GM18870 (cell line): ENCODE measurements around the gene RBM45.
"Not testable (repeated sequence)": the region's sequence is repeated elsewhere in the genome, so short reads cannot be mapped to it uniquely, and the experiment has no call there.

Experiments used
- ATAC-seq: cut with Tn5 transposase; IDR thresholded peaks from one replicate; pipeline ENCODE4 v1.9.1; 2021; ENCODE audit warnings: moderate library complexity; ENCODE audit not compliant: unreplicated experiment

RBM45 gene

DNA sequence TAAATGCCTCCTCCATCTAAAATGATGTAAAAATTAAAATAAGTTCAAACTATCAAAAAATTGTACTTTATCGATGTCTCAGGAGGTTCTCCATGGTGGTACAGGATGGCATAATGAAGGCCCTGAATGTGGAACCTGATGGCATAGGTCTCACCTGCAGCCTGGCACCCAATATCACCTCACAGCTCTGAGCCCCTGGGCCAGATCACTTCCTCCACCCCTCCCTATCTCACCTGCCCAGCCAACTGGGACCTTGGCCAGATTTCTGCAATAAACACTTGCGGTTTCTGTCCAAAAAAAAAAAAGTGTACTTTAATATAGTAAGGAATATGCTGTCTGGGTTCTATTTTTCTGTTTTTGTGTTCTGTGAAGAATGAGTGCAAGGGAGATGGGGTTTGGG lies 6.7 kb upstream of the RBM45 start:
- ATAC-seq, result no peak

DNA sequence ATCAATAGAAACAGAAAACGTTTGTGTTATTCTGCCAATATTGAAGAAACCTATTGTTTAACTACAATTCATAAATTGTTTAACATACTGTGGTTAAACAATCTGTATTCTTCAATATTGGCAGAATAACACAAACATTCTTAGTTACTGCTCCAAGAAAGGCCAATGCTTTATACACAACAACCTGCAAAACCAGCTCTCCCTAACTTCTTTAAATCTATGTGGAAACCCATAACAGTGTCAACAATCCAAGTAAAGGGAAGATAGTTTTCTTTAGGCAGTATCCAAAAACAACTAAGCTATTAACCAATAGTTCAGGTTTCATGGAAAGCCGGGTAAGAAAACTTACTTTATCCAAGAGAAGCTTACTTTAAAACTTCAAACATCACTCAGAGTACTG lies 6.2 kb upstream of the RBM45 start:
- ATAC-seq, result no peak

DNA sequence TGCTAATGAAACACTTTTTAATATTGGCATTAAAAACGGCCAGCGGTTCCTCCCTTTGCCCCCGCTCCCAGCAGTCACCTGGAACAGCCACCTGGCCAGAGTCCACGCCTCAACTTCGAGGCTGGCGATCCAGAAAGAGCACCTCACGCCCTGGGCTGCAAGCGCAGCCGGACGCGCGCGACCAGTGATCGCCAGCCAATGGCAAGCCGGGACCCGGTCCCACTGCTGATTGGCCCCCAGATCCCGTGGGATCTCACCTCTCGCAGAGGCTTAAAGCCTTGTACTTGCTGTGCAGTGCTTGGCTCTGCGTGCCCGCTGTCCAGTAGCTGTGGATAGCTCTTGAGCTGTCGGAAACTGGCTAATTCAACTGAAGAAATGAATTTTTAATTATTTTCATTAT lies 4.1 kb upstream of the RBM45 start:
- ATAC-seq, result no peak

DNA sequence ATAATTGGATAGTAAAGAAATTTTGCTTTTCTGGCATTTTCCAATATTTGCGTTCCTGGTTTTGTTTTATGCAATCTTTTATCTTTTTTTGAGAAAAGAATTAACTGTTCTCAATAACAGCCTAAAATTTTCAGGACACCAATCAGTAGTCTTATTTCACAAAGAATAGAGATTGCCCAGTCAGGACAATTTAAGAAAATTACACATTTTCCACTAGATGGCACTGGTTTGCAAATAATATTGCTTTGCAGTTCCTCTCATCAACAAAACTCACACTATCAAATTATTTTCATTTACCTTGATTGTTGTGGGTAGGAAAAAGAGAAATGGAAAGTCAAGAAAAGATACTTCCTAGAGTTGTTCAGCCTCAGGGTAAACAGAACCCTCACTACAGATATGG lies 2.4 kb upstream of the RBM45 start:
- ATAC-seq, result no peak

DNA sequence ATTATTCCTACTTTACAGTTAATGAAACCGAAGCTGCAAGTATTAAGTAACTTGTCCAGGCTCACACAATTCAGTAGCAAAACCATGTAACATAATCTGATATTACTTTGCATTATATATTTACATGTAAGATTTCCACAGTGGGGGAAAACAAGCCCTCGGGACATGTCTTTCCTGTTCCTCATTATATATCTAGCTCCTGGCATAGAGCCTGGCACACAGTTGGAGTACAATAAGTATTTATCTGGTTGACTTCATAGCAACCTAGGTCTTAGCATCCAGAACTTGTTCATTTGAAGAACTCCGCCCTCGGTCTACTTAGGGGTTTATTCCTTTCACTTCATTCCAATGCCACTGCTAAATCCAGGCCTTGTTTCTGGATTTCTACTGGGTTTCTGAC lies 1.6 kb upstream of the RBM45 start:
- ATAC-seq, result no peak

DNA sequence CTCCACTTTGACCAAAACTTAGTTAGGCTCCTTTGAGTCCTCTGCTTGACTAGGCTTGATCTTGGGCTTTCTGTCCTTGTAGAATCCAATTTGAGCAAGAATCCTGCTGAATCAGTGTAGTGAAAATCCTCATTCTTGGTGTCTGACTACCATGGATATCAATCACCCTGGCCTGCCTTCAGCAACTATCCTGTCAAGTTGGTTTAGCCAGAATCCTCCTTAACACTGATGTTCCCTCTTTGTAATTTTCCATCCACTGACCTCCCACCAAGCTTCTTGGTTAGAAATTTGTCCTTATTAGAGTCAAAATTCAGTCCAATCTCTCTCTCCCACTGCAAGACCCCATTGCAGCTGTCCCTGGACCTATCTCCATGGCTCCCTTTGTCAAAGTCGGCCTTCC lies 494 bp upstream of the RBM45 start:
- peak; percentile 1 for ATAC-seq

DNA sequence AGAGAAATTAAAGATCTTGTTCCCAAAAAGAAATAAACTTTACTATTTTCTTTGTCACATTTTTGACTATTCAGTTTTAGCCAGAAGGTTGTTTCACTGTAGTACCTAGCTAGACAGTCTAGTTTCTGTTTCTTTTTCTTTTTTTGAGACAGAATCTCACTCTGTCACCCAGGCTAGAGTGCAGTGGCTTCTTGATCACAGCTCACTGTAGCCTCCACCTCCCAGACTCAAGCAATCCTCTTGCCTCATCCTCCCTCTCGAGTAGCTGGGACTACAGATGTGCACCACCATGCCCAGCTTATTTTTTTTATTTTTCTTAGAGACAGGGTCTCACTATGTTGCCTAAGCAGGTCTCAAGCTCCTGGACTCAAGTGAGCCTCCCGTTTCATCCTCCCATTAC lies 2.2 kb downstream of the RBM45 start:
- peak; percentile 54 for ATAC-seq

DNA sequence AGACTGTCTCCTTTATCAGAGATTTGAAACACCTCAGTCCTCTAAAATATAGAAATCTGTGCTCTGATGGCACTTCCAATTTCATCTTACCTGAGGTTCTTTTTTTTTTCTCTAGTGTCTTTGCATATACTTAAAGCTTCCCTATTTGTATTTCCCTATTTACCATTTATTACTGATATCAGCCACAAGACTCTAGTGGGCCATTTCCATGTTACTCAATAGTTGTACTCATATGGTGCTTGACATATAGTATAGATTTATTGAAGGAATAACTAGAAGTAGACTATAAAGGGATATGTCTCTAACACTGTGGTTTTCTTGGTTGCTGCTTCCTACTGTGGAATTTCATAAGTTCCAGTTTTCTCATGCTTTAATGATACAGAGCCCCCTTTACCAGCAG lies 3.0 kb downstream of the RBM45 start:
- no peak for ATAC-seq

DNA sequence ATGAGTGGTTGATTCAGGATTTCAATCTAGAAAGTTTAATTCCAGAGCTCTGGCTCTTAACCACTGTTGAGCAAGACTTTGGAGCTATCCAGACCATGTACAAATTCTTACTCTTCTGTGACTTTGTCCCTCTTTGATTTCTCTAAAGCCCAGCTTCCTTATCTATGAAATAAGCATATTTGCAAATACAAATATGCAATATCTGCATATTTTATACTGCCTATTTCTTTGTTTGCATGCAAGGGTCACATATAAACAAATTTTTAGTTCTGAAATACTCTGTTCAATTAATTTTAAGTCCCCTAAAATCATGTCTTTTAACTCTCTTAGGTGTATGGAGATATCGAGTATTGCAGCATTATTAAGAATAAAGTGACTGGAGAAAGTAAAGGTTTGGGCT lies 5.5 kb downstream of the RBM45 start:
- no peak for ATAC-seq

DNA sequence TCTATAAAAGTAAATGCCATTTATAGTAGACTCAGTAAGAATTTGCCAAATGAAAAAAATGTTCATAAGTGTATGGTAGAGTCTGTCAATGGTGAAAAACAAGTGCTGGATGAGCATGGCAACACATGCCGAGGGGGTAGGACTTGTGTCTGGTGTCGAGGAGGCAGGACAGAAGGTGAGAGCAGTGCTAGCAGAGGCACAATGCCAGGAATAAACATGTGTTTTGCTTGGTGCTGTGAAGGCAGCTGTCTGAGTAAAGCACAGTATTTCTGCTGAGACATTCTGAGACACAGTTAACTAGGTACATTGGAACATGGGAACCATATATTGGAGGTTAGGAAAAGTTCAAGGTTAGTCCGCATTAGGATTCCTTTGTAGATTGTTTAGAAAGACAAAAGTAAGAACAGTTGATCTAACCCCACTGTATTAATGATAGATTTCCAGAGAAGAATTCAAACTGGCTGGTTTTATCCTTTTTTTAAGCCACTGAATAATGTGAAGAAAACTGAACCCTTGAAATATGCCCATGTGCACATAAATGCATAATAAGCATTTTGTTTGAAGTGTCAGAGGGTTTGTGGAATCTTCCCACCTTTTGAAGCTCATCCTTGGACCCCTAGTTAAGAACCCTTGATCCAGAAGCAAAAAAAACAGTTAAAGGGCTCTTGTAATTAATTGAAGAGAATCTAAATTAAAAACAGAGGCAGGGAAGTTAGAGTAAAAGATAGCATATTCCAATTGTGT lies 7.1 kb downstream of the RBM45 start:
- ATAC-seq, result no peak

DNA sequence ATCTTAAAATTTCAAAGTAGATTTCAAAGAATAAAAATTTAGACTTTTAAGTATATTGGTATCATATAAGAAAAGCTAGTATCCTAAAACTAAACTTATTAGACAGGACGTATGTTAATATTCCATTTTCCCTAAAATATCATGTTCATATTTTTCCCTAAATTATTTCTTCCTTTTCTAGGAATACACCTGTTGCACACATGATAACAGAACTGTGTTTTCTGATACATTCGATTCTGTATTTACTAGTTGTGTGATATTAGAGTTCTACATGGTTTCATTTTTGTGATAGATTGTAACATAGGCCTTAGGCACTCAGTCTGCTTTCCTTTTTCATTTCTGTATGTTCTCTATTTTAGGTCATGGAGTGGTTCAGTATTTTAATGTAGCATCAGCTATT lies 10.9 kb downstream of the RBM45 start:
- no peak for ATAC-seq

DNA sequence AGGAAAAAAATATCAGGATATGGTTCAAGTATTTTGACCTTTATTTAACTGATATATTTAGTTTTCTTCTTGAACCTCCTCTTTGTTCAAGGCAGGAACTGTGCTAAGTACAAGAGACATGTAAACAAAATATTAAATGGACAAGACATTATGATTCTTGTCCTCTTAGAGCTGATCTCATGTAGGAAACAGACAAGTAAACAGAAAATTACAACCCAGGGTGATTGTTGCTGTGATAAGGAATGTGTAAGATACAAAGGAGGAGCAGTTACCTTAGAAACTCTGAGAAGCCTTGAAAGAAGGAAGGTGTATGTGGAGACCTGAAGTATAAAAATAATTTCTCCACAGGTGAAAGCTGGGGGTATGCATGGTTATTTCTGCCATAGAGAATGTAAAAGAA lies 12.9 kb downstream of the RBM45 start:
- no peak for ATAC-seq

DNA sequence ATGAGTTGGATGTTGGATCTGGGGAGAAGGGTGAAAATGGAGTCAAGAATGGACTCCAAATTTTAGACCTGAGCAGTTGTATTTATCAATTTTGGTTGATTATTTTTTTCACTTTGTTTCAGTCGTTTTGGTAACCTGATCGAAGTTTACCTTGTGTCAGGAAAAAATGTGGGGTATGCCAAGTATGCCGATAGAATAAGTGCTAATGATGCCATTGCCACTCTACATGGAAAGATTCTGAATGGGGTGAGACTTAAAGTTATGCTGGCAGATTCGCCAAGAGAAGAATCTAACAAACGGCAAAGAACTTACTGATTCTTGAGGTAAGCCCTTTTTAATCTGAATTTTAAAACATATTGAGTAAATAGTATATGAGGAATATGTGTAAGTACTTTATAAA lies 13.6 kb downstream of the RBM45 start:
- no peak for ATAC-seq

DNA sequence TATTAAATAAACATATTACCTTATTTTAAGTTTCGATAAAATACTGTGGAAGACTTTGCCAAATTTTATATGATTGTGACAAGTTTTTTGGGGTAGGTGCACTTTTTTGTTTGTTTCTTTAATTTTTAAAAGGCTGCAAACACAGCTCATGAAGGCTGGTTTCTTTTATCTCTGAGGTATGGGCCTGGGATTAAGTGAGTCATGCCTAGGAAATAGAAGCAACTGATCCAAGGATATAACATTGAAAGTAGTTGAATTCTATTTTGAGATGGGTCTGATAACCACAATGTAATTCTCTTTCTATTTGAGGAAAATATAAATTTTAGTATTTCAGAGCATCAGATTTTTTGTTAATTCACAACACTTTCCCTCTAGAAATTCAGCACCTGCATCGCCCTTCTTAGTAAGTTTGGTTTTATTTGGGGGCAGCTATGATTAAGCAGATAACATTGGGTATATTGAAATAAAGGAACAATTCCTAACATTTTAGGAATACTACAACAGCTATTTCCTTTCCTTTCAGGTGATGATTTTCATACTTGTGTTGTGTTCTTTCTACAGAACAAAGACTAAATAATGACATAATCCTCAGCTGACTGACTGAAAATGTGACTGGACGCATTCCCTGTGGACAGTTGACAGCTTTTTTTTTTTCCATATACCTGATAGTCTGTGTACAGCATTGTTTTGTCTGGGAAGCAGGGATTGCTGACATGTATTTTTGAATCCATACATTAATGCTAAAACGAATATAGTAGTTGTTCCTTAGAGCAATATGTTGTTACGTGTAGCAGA lies 16.8 kb downstream of the RBM45 start:
- ATAC-seq, result no peak

DNA sequence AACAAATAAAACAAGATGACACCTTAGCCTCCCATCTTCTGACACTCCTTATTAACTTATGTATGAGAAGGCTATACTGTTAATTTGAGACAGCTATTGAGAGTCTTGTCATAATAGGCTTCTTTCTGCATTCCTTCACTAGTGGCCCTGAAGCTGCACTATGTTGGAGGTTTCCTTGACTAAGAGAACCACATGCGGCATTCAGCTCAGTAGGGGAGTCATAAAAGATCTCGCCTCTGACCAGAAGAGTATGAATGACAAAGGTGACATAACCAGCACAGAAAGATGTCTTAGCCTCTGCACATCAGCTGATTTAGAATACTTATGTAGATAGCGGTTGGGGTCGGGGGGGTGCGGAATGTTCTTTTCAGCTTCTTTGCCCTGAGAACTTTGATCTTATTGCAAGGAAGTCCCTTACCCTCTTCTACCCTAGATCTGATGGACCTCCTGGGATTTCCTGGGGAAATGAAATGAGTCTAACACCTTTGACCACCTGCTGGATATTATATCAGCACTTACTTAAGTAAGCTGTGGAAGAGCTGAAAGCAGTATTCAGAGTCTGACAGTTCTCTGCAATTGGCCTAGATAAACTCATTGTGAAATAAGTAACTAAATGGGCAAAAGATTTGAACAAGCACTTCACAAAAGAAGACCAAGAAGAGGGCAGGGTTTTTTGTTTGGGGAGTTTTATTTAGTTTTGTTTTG lies 24.2 kb downstream of the RBM45 start:
- ATAC-seq, result no peak

DNA sequence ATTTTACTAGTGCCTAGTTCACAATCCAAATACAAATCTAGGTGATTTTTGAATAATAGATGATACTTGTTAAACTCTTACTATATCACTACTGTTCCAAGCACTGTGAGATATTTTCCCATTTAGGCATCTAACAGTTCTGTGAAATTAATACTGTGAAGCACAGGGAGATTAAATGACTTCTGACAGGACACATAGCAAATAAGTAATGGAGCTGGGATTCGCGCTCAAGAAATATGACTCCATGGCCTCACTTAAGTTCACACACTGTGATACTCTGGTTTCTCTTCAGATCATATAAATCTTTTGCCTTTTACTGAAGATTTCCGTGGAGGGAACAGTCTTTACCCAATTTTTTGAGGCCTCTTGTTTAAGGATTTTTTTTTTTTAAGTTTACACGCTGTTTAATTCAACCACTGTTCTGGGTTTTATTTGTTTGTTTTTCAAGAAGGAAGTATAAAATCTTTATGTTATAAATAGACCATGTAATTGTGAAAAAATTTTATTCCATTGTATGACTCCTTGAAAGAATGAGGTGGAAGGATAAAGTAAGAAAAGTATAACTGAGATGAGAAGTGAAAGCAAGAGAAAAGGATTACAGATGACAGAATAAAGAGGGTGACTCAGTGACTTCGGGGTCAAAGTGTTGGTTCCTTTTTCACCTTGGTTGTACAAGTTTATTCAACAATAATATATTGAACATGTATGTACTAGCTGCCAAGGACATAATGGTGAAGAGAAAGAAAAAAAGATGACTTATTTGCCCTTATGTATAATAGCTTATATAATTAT lies 30.2 kb downstream of the RBM45 start:
- no peak for ATAC-seq

DNA sequence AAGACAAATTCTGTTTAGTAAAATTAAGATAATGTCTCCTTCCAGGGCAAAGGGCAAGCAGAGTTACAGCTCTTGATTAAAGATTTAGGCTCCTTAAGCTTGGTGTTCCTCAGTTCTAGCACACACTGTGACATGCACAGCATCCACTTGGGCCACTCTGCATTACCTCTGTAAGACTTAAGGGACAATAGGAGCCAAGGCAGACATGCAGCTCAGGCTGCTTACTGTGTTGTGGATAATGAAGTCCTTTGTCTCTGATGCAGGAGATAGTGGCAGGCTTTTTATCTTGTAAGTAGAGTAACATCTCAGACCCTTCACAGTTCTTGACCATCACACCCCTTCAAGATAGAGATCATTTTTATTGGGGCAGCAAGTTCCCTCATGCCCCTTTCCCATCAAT lies 31.2 kb downstream of the RBM45 start:
- no peak for ATAC-seq

DNA sequence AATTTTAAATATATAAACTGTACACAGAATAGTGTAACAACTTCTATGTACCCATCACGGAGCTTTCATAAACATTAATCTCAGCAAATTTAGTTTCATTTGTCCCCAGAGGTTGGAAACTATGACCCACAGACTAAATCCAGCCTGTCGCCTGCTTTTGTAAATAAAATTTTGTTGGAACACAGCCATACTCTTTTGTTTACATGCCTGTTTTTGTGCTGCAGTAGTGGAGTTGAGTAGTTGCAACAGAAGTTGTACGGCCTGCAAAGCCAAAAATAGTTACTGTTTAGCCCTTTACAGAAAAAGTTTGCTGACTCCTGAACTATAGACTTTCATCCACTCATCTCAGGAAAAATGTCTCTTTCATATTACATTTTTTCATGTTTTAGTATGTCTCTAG lies 39.8 kb downstream of the RBM45 start:
- ATAC-seq, result no peak

DNA sequence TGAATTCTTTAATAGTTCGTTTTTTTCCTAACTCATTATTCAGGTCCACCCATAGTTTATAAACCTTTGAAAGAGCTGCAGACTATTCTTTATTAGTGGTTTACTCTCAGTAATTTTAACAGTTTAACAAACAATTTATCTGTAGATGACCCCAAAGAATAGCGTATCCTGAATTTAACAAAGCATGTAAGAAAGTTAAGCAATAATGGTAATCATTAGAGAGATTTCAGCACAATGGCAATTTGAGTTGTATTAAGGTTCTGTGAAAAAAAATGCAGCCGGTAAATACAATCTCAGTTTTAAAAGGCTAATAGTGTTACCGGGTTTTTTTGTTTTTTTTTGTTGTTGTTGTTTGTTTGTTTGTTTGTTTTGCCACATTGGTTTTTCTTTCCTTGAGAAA lies 40.3 kb downstream of the RBM45 start:
- no peak for ATAC-seq

DNA sequence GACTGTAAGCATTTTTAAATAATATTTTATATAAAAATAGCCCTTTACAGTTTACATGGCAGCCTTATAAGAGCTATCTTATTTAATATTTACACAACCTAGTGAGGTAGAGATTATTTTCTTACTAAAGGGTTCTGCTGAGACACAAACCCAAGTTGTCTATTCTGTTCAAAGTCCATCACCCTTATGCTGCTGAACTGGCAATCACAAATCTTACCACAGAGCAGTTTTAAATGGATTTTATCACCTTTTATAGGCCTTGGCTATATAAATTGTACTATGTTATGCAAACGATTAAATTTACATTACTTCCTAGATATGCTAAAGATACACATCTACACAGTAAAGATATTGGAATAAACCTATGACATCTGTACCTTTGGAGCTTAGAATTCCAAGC lies 40.7 kb downstream of the RBM45 start:
- no peak for ATAC-seq

DNA sequence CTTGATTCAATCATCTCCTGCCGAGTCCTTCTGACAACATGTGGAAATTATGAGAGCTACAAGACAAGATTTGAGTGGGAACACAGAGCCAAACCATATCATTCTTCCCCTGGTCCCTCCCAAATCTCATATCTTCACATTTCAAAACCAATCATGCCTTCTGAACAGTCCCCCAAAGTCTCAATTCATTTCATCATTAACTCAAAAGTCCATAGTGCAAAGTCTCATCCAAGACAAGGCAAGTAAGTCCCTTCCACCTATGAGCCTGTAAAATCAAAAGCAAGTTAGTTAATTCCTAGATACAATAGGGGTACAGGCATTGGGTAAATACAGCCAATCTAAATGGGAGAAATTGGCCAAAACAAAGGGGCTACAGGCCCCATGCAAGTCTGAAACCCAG lies 41.6 kb downstream of the RBM45 start:
- ATAC-seq, result not testable (repeated sequence)
